Motor neuron (in vitro differentiated cells): ENCODE results near the gene ZDHHC24. TPM values are rescaled to one million over a fixed set of nuclear protein-coding genes. Genes with fewer than 3 reads are reported as not detected.
"Not testable (repeated sequence)": the region's sequence is repeated elsewhere in the genome, so short reads cannot be mapped to it uniquely, and the experiment has no call there.

ENCODE experiments used
- ATAC-seq, 8 experiments: fragments of 200-7000 bp; cut with Tn5 transposase; replicated peaks in 6 of 8; 2 replicates each; pipeline ENCODE4 v1.8.0; 2021; ENCODE audit warnings: mild to moderate bottlenecking in 8 of 8, moderate library complexity in 8 of 8
- H3K27ac ChIP-seq, 2 donors: fragments of 250-450 bp; sonication (Bioruptor Pico); 2 replicates each; pipeline ENCODE4 v1.9.0; 2021; ENCODE audit warnings: antibody characterized with exemption in 2 of 2, mild to moderate bottlenecking in 2 of 2, moderate library complexity in 1 of 2
- H3K4me1 ChIP-seq, 2 donors: fragments of 250-450 bp; sonication (Bioruptor Pico); replicated peaks in 1 of 2; 2 replicates each; pipeline ENCODE4 v1.6.1; 2021; ENCODE audit warnings: antibody characterized with exemption in 2 of 2, mild to moderate bottlenecking in 2 of 2, moderate library complexity in 1 of 2
- H3K4me3 ChIP-seq, 5 donors: fragments of 250-450 bp; sonication (Bioruptor Pico); 2 replicates each; pipeline ENCODE4 v1.9.0; 2021; ENCODE audit warnings: antibody characterized with exemption in 5 of 5, mild to moderate bottlenecking in 5 of 5, moderate library complexity in 4 of 5
- WGBS, 10 experiments: fragments of 450-650 bp; shearing (Covaris generic); methylation state at CpG; one replicate each; pipeline ENCODE4 v1.0.0; 2022; 5-methylcytosine and 5-hydroxymethylcytosine counted together
- in situ Hi-C, 9 experiments: fragments of 400-800 bp; cut with MboI; loops; one replicate each; pipeline ENCODE4 v1.15.0; 2021; ENCODE audit warnings: low sequenced_read_pairs in 9 of 9, low pct_unique_long_range_greater_than_20kb in 2 of 9; ENCODE audit not compliant: unreplicated experiment in 9 of 9
- total RNA-seq, 8 experiments: library from RNA; unstranded; fragments of 300-600 nt; gene quantifications; 2 replicates each; pipeline versions ENCODE4 v1.2.3 to v1.2.4, GENCODE V29; 2022

The ZDHHC24 gene
- total RNA-seq, 8 experiments from 2014 or later, result 5.2 to 12.7 (median 8.4) TPM

- ATAC-seq, result no peak
- Histone ChIP-seq H3K4me1 (peaks cover 23% of the 10 kb centered on the region in 2 donors), H3K27ac (no peak overlapping the region), H3K4me3 (no peak overlapping the region)
- 20 to 79% (median 46%) methylated on average over 1 to 13 of the region's 16 CpGs; no CpG with 5 or more reads in 2 of the 10 experiments for WGBS, 10 experiments
- in situ Hi-C loops, result no loop called here
These were observed 3.2 kb upstream of the ZDHHC24 start for GRCh38 chr11:66548774-66549630.

GRCh38 chr11:66548041-66548440, 2.2 kb upstream of the ZDHHC24 start:
- Histone ChIP-seq H3K4me1 (peaks cover 23 to 29% of the 10 kb centered on the region in 2 donors), H3K27ac (no peak overlapping the region), H3K4me3 (no peak overlapping the region)
- 60 to 85% methylated on average over 3 to 4 of the region's 11 CpGs; no CpG with 5 or more reads in 8 of the 10 experiments for WGBS, 10 experiments
- ATAC-seq, result no peak
- in situ Hi-C loops, result no loop called here

- no peak for ATAC-seq
- no peak overlapping the region for H3K27ac ChIP-seq
- H3K4me3 ChIP-seq, result no peak overlapping the region
- H3K4me1 ChIP-seq, result peaks cover 23 to 29% of the 10 kb centered on the region in 2 donors
- 17 to 51% (median 20%) methylated on average over 1 to 2 of the region's 5 CpGs; no CpG with 5 or more reads in 5 of the 10 experiments for WGBS, 10 experiments
- in situ Hi-C loops, result no loop called here
These were observed 1.8 kb upstream of the ZDHHC24 start for GRCh38 chr11:66547662-66548009.

GRCh38 chr11:66546966-66547661, 1.3 kb upstream of the ZDHHC24 start:
- H3K4me3 ChIP-seq, result no peak overlapping the region
- no peak overlapping the region for H3K27ac ChIP-seq
- in situ Hi-C loops, result no loop called here
- H3K4me1 ChIP-seq, result peaks cover 23 to 29% of the 10 kb centered on the region in 2 donors
- 10 to 67% (median 30%) methylated on average over 1 to 3 of the region's 18 CpGs; no CpG with 5 or more reads in 6 of the 10 experiments for WGBS, 10 experiments
- ATAC-seq, result no peak

- Histone ChIP-seq H3K4me1 (peaks cover 23 to 29% of the 10 kb centered on the region in 2 donors), H3K4me3 (peak within 1 kb of the TSS; percentile 49 to 71 (median 68)), H3K27ac (peak within 1 kb of the TSS; percentile 11 to 68)
- peak in 3 of 8 experiments; percentile 3 to 7 (median 6) for ATAC-seq
- WGBS, 10 experiments, result 0 to 7% (median 0%) methylated on average over 1 to 12 of the region's 37 CpGs; no CpG with 5 or more reads in 5 of the 10 experiments
- in situ Hi-C loops, result no loop called here
These were observed 619 bp upstream of the ZDHHC24 start, which contains the start of gene ACTN3 for GRCh38 chr11:66546368-66546965. TSS of gene ACTN3 (plus strand) at chr11:66546903. CDS start at chr11:66546938, 35 bp downstream.

- H3K27ac ChIP-seq, in situ Hi-C loops, ATAC-seq: not testable (repeated sequence)
- peak overlapping the region; percentile 49 to 71 (median 68) for H3K4me3 ChIP-seq
- 0 to 82% (median 70%) methylated on average over 1 to 11 of the region's 14 CpGs; no CpG with 5 or more reads in 1 of the 10 experiments for WGBS, 10 experiments
- peaks cover 23 to 29% of the 10 kb centered on the region in 2 donors for H3K4me1 ChIP-seq
These were observed 896 bp downstream of the ZDHHC24 start for GRCh38 chr11:66544952-66545351.

- in situ Hi-C loops, result no loop called here
- peak overlapping the region in 1 of 5 donors; percentile 2 for H3K4me3 ChIP-seq
- no peak overlapping the region for H3K27ac ChIP-seq
- peak in 5 of 8 experiments; percentile 2 to 22 (median 8) for ATAC-seq
- H3K4me1 ChIP-seq, result peaks cover 22 to 24% of the 10 kb centered on the region in 2 donors
- 14 to 100% (median 66%) methylated on average over 1 to 7 of the region's 26 CpGs; no CpG with 5 or more reads in 4 of the 10 experiments for WGBS, 10 experiments
These were observed 2.4 kb downstream of the ZDHHC24 start for GRCh38 chr11:66543263-66544107.

GRCh38 chr11:66542362-66542761, 3.5 kb downstream of the ZDHHC24 start:
- no peak for ATAC-seq
- Histone ChIP-seq H3K4me1 (peaks cover 14 to 17% of the 10 kb centered on the region in 2 donors), H3K4me3 (no peak overlapping the region), H3K27ac (no peak overlapping the region)
- 0 to 100% (median 83%) methylated on average over 1 to 9 of the region's 10 CpGs; no CpG with 5 or more reads in 2 of the 10 experiments for WGBS, 10 experiments
- in situ Hi-C loops, result no loop called here

GRCh38 chr11:66541892-66542291, 4.0 kb downstream of the ZDHHC24 start:
- Histone ChIP-seq H3K27ac (no peak overlapping the region), H3K4me3 (no peak overlapping the region), H3K4me1 (peaks cover 9 to 17% of the 10 kb centered on the region in 2 donors)
- in situ Hi-C loops, result no loop called here
- ATAC-seq, result no peak
- 25 to 100% (median 95%) methylated on average over 1 to 4 of the region's 4 CpGs; no CpG with 5 or more reads in 5 of the 10 experiments for WGBS, 10 experiments

- H3K4me1 ChIP-seq, result peaks cover 9 to 17% of the 10 kb centered on the region in 2 donors
- H3K4me3 ChIP-seq, H3K27ac ChIP-seq, in situ Hi-C loops, ATAC-seq: not testable (repeated sequence)
- WGBS, 10 experiments, result 90 to 100% (median 96%) methylated on average over 2 to 8 of the region's 8 CpGs; no CpG with 5 or more reads in 4 of the 10 experiments
These were observed 5.2 kb downstream of the ZDHHC24 start for GRCh38 chr11:66540598-66540997.

GRCh38 chr11:66539870-66540213, 6.0 kb downstream of the ZDHHC24 start:
- ATAC-seq, result no peak
- in situ Hi-C loops, result no loop called here
- H3K4me3 ChIP-seq, result no peak overlapping the region
- H3K27ac ChIP-seq, result no peak overlapping the region
- 83 to 100% (median 100%) methylated on average over 1 to 7 of the region's 10 CpGs; no CpG with 5 or more reads in 4 of the 10 experiments for WGBS, 10 experiments
- H3K4me1 ChIP-seq, result peaks cover 6 to 14% of the 10 kb centered on the region in 2 donors
